IPS-18a (cell line): ENCODE results near the gene RASGRF1.
"Not testable (repeated sequence)": the region's sequence is repeated elsewhere in the genome, so short reads cannot be mapped to it uniquely, and the experiment has no call there.

Source experiments
- H3K27ac ChIP-seq: one replicate; pipeline ENCODE4 v1.5.1; 2013; ENCODE audit warnings: low read length
- H3K27me3 ChIP-seq: one replicate; pipeline ENCODE4 v1.6.1; 2013; ENCODE audit warnings: mild to moderate bottlenecking, low read length; ENCODE audit not compliant: control insufficient read depth, insufficient read depth
- H3K36me3 ChIP-seq: one replicate; pipeline ENCODE4 v1.6.1; 2013; ENCODE audit warnings: low read depth, low read length; ENCODE audit not compliant: control insufficient read depth
- H3K4me1 ChIP-seq: one replicate; pipeline ENCODE4 v1.6.1; 2013; ENCODE audit warnings: low read depth, low read length; ENCODE audit not compliant: control insufficient read depth
- H3K4me3 ChIP-seq: one replicate; pipeline ENCODE4 v1.5.1; 2013; ENCODE audit warnings: low read length
- H3K9ac ChIP-seq: one replicate; pipeline ENCODE4 v1.6.1; 2013; ENCODE audit warnings: mild to moderate bottlenecking, low read length, moderate library complexity
- H3K9me3 ChIP-seq: one replicate; pipeline ENCODE4 v1.6.1; 2013; ENCODE audit warnings: low read depth, low read length; ENCODE audit not compliant: control insufficient read depth

Gene RASGRF1

DNA sequence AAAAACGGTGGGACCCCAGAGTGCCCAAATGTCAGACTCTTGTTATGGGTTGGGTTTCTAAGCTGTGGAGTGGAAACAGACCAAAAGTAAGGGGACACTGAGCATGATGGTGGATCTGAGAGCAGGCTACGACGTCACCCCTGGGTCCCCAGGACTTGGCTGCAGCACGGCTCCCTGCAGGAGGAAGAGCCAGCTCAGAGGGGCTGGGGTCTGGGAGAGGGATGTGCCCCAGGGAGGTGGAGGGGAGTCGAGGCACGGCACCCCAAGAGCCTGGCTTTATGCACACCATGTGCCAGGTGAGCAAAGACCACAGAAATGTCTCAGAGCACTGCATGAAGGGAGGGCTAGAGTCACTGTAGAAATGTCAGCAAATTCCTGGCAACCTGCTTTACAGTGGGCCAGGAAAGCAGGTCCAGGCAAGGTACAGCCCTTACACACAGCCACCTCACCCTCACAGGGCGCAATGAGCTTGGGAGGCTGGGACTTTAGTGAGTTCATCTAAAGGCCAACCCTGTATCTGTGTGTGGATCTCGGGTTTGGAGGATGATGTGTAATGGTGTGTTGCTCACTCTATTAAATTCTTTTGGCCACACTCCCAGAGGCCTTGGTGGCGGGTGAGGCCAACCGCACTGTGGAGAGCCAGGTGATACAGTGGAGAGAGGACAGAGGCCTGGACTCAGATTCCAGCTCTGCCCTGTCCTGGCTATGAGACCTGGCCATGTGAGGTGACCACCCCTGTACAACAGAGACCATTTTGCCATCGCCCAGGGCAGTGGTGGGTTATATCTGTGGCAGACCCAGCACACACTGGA lies 159.8 kb downstream of the RASGRF1 start:
- Histone ChIP-seq H3K27ac (no peak overlapping the region), H3K27me3 (no peaks in the 10 kb centered on the region), H3K9ac (no peak overlapping the region), H3K9me3 (no peaks in the 10 kb centered on the region), H3K4me3 (no peak overlapping the region), H3K36me3 (no peaks in the 10 kb centered on the region), H3K4me1 (no peaks in the 10 kb centered on the region)

DNA sequence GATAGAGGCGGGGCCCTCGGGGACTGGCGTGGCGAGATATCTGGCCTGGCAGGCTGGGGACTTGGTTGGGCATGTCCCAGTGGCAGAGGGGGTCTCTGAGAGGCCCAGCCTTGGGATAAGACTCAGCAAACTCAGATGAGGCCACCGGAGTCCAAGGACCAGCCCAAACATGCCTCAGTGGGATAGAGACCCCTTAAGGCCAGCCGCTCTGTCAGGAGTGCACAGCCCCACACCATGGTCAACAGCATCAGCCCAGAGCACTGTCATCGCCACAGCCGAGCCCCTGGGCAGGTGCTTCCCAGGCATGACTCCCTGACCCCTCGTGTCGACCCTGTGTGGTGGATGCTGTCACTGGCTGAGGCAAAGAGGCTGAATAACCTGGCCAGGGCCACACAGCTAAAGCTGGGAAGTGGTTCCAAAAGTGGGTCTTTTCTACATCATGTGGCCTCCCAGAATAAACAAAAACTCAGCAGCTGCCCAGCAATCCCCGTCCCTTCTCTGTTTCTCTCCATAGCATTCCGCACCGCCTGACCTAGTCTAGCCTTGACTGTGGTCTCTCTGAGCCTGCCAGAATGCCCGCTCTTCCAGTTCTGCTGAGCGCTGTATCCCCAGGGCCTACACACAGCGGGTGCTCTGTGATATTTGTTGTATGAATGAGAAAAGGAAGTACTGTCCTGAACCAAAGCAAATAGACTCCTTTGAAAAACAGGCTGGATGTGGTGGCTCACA lies 160.9 kb downstream of the RASGRF1 start:
- no peak overlapping the region for H3K27ac ChIP-seq
- H3K4me3 ChIP-seq = no peak overlapping the region
- H3K36me3 ChIP-seq = no peaks in the 10 kb centered on the region
- no peak overlapping the region for H3K9ac ChIP-seq
- no peaks in the 10 kb centered on the region for H3K9me3 ChIP-seq
- H3K4me1 ChIP-seq = no peaks in the 10 kb centered on the region
- no peaks in the 10 kb centered on the region for H3K27me3 ChIP-seq

GRCh38 chr15:78928616-78929093 lies 161.9 kb downstream of the RASGRF1 start:
- H3K36me3 ChIP-seq = no peaks in the 10 kb centered on the region

GRCh38 chr15:78928176-78928575 lies 162.4 kb downstream of the RASGRF1 start:
- not testable (repeated sequence) for H3K36me3 ChIP-seq, H3K4me1 ChIP-seq, H3K9ac ChIP-seq, H3K4me3 ChIP-seq, H3K9me3 ChIP-seq, H3K27me3 ChIP-seq, H3K27ac ChIP-seq

More at GRCh38 chr15:78928616-78929093, 161.9 kb downstream of the RASGRF1 start:
- H3K9me3 ChIP-seq = no peaks in the 10 kb centered on the region
- H3K9ac ChIP-seq = no peak overlapping the region
- no peaks in the 10 kb centered on the region for H3K27me3 ChIP-seq
- H3K27ac ChIP-seq = no peak overlapping the region
- H3K4me3 ChIP-seq = no peak overlapping the region
- no peaks in the 10 kb centered on the region for H3K4me1 ChIP-seq

DNA sequence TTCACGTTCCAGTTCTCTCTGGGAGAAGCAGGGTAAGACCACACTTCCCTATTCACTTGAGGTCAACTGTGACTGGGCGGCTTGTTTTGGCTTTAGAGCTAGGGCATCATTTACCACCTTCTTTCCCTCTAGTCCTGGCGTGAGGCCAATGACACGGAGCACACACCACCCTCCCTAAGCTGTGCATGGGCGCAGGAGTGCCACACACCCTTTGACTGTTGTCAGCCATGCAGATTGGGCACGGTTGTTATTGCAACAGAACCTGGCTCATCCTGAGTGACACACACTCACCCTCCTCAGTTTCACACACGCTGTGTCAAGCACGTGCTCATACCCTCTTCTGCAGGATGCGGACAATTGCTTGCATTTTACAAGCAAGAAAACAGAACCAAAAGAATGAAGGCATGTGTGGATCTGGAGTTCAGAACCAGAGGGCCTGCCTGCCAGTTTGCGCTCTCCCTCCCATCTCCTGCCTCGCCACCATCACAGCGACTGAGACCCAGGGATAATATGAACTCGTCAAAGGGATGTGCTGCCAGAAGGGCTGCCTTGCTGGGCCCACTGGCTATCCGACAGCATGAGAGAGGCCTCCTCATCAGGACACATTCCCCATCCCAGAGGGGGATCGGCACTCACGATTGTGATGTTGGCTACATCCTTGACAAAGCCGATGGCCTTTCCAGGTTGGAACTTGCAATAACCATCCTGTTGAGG lies 163.3 kb downstream of the RASGRF1 start:
- H3K27ac ChIP-seq = no peak overlapping the region
- H3K4me3 ChIP-seq = no peak overlapping the region
- peaks cover 4% of the 10 kb centered on the region for H3K36me3 ChIP-seq
- H3K27me3 ChIP-seq = no peaks in the 10 kb centered on the region
- no peaks in the 10 kb centered on the region for H3K9me3 ChIP-seq
- no peaks in the 10 kb centered on the region for H3K4me1 ChIP-seq
- no peak overlapping the region for H3K9ac ChIP-seq

- no peak overlapping the region for H3K9ac ChIP-seq
- no peaks in the 10 kb centered on the region for H3K4me1 ChIP-seq
- H3K9me3 ChIP-seq = no peaks in the 10 kb centered on the region
- no peak overlapping the region for H3K27ac ChIP-seq
- no peaks in the 10 kb centered on the region for H3K27me3 ChIP-seq
- no peak overlapping the region for H3K4me3 ChIP-seq
- peaks cover 14% of the 10 kb centered on the region for H3K36me3 ChIP-seq
These were observed 164.4 kb downstream of the RASGRF1 start for GRCh38 chr15:78925956-78926743.

- H3K4me1 ChIP-seq = no peaks in the 10 kb centered on the region
- no peaks in the 10 kb centered on the region for H3K27me3 ChIP-seq
- no peak overlapping the region for H3K9ac ChIP-seq
- H3K9me3 ChIP-seq = no peaks in the 10 kb centered on the region
- H3K4me3 ChIP-seq = no peak overlapping the region
- H3K27ac ChIP-seq = no peak overlapping the region
- peaks cover 16% of the 10 kb centered on the region for H3K36me3 ChIP-seq
These were observed 165.4 kb downstream of the RASGRF1 start for GRCh38 chr15:78925076-78925624.

- H3K27ac ChIP-seq = no peak overlapping the region
- no peaks in the 10 kb centered on the region for H3K4me1 ChIP-seq
- no peaks in the 10 kb centered on the region for H3K27me3 ChIP-seq
- H3K4me3 ChIP-seq = no peak overlapping the region
- no peaks in the 10 kb centered on the region for H3K9me3 ChIP-seq
- H3K36me3 ChIP-seq = peaks cover 26% of the 10 kb centered on the region
- no peak overlapping the region for H3K9ac ChIP-seq
These were observed 166.9 kb downstream of the RASGRF1 start for GRCh38 chr15:78923480-78924360.

- Histone ChIP-seq H3K36me3 (peaks cover 26% of the 10 kb centered on the region), H3K4me3 (no peak overlapping the region), H3K27me3 (no peaks in the 10 kb centered on the region), H3K9me3 (no peaks in the 10 kb centered on the region), H3K27ac (no peak overlapping the region), H3K9ac (no peak overlapping the region), H3K4me1 (no peaks in the 10 kb centered on the region)
These were observed 167.6 kb downstream of the RASGRF1 start for GRCh38 chr15:78923015-78923414.

GRCh38 chr15:78922527-78922926 lies 168.1 kb downstream of the RASGRF1 start:
- Histone ChIP-seq H3K4me3 (no peak overlapping the region), H3K9me3 (no peaks in the 10 kb centered on the region), H3K4me1 (no peaks in the 10 kb centered on the region), H3K27ac (no peak overlapping the region), H3K27me3 (no peaks in the 10 kb centered on the region), H3K36me3 (peaks cover 30% of the 10 kb centered on the region), H3K9ac (no peak overlapping the region)
